BJ (cell line): ENCODE results near the gene ZEB2. TPM values are rescaled to one million over a fixed set of nuclear protein-coding genes. Genes with fewer than 3 reads are reported as not detected.

ENCODE experiments used
- CTCF ChIA-PET: fragments of 350-600 bp; formaldehyde crosslinking; extraction: SDS; loops from one replicate; lab custom pipeline; 2021; ENCODE audit warnings: antibody characterized with exemption, inconsistent platforms; lab: Yijun Ruan, JAX
- POLR2A ChIA-PET: fragments of 300-600 bp; sonication (Branson Sonifier 250); formaldehyde crosslinking; extraction: SDS; loops from one replicate; lab custom pipeline; 2021; ENCODE audit warnings: antibody characterized with exemption; lab: Charles Lee
- DNase-seq: peaks from one replicate; pipeline ENCODE4 v3.0.0-alpha.2; 2011; ENCODE audit warnings: low read depth
- H3K27me3 ChIP-seq: 2 replicates; pipeline ENCODE4 v1.6.0; 2011; ENCODE audit warnings: low read length; ENCODE audit not compliant: control insufficient read depth, insufficient read depth
- H3K36me3 ChIP-seq: 2 replicates; pipeline ENCODE4 v1.5.1; 2011; ENCODE audit warnings: low read length; ENCODE audit not compliant: control insufficient read depth, insufficient read depth
- H3K4me3 ChIP-seq: 2 replicates; pipeline ENCODE4 v1.5.1; 2011; ENCODE audit warnings: low read depth, mild to moderate bottlenecking, control low read depth, low read length
- CTCF ChIP-seq: IDR thresholded peaks from 2 replicates; pipeline ENCODE4 v1.5.1; 2011; ENCODE audit warnings: low read depth, mild to moderate bottlenecking, control low read depth, inconsistent platforms, low read length, moderate library complexity; ENCODE audit not compliant: insufficient read depth
- polyA plus RNA-seq: library from polyadenylated mRNA; depleted of rRNA; stranded (reverse); fragments of >200 nt; gene quantifications from 2 replicates; pipeline ENCODE4 v1.2.3, GENCODE V29; 2011
- small RNA-seq: library from RNA; depleted of rRNA; stranded (forward); fragments of <200 nt; gene quantifications from one replicate; pipeline ENCODE3, GENCODE V24; 2012; ENCODE audit warnings: low replicate concordance, low read depth; ENCODE audit not compliant: insufficient read length

ZEB2 gene
- polyA plus RNA-seq, 1 experiment = 60.2 TPM

- Histone ChIP-seq H3K4me3 (no peak overlapping the region), H3K36me3 (no peaks in the 10 kb centered on the region), H3K27me3 (no peaks in the 10 kb centered on the region)
- ChIA-PET CTCF (no interaction called here), POLR2A (no interaction called here)
- DNase-seq = no peak
- TF ChIP-seq CTCF = no peak
These were observed 176.8 kb downstream of the ZEB2 start for GRCh38 chr2:144343145-144343544.

- POLR2A ChIA-PET = no interaction called here
- Histone ChIP-seq H3K27me3 (no peaks in the 10 kb centered on the region), H3K4me3 (no peak overlapping the region), H3K36me3 (no peaks in the 10 kb centered on the region)
- CTCF ChIA-PET = no interaction called here
- no peak for DNase-seq
- TF ChIP-seq CTCF = no peak
These were observed 178.4 kb downstream of the ZEB2 start for GRCh38 chr2:144341538-144341937.

GRCh38 chr2:144339048-144339447 is 180.9 kb downstream of the ZEB2 start:
- no peak for TF ChIP-seq CTCF
- Histone ChIP-seq H3K4me3 (no peak overlapping the region), H3K36me3 (no peaks in the 10 kb centered on the region), H3K27me3 (no peaks in the 10 kb centered on the region)
- ChIA-PET CTCF (interaction anchor here (1.5 kb wide), 1 partner anchor 181 kb away, joined by 3 read pairs; the partner anchor contains the start of gene ZEB2), POLR2A (no interaction called here)
- no peak for DNase-seq

- ChIA-PET POLR2A (no interaction called here), CTCF (no interaction called here)
- H3K4me3 ChIP-seq = no peak overlapping the region
- no peaks in the 10 kb centered on the region for H3K36me3 ChIP-seq
- no peak for TF ChIP-seq CTCF
- no peak for DNase-seq
- H3K27me3 ChIP-seq = no peaks in the 10 kb centered on the region
These were observed 185.4 kb downstream of the ZEB2 start for GRCh38 chr2:144334551-144334950.

Small RNA genes within 50 kb of the gene (small RNA-seq; reads per million reads assigned to genes)
- not detected for gene RF01987
